Muscle of leg (tissue), 11 donors: ENCODE data around the gene STIP1. TPM values are rescaled to one million over a fixed set of nuclear protein-coding genes. Genes with fewer than 3 reads are reported as not detected.
A peak's percentile ranks its signal among the peaks of the same experiment; 100 is the strongest.

Experiments used
- DNase-seq: peaks from one replicate; pipeline ENCODE4 v3.0.0; 2013
- H3K27ac ChIP-seq: one replicate; pipeline ENCODE4 v1.5.1; 2013; ENCODE audit warnings: mild to moderate bottlenecking, low read length, control low read depth
- H3K27me3 ChIP-seq: one replicate; pipeline ENCODE4 v1.6.1; 2013; ENCODE audit warnings: low read length; ENCODE audit not compliant: control insufficient read depth, insufficient read depth
- H3K36me3 ChIP-seq: one replicate; pipeline ENCODE4 v1.6.1; 2013; ENCODE audit warnings: low read length; ENCODE audit not compliant: control insufficient read depth, insufficient read depth
- H3K4me1 ChIP-seq: one replicate; pipeline ENCODE4 v1.6.1; 2013; ENCODE audit warnings: low read length; ENCODE audit not compliant: control insufficient read depth, insufficient read depth
- H3K4me3 ChIP-seq: one replicate; pipeline ENCODE4 v1.5.1; 2013; ENCODE audit warnings: low read length, control low read depth
- H3K9me3 ChIP-seq: replicated peaks from 2 replicates; pipeline ENCODE4 v1.6.1; 2013; ENCODE audit warnings: low read depth, low read length; ENCODE audit not compliant: control insufficient read depth
- WGBS: methylation state at CpG from one replicate; pipeline ENCODE4 v1.1.5; 2013; ENCODE audit warnings: missing lambda C conversion rate; ENCODE audit not compliant: insufficient coverage; 5-methylcytosine and 5-hydroxymethylcytosine counted together
- polyA plus RNA-seq, 8 donors: library from polyadenylated mRNA; unstranded; fragments of 120-200 nt; gene quantifications; one replicate each; pipeline versions ENCODE4 v1.2.1 to v1.2.3, GENCODE V29; 2013; ENCODE audit warnings: inconsistent platforms in 1 of 8, low replicate concordance in 1 of 8; ENCODE audit not compliant: insufficient read length in 8 of 8, insufficient read depth in 1 of 8
- total RNA-seq: library from RNA; stranded (reverse); fragments of 120-200 nt; gene quantifications from one replicate; pipeline ENCODE4 v1.2.4, GENCODE V29; 2013

STIP1 gene
- total and polyA plus RNA-seq, 9 donors = 90.7 to 141 (median 128) TPM

DNA sequence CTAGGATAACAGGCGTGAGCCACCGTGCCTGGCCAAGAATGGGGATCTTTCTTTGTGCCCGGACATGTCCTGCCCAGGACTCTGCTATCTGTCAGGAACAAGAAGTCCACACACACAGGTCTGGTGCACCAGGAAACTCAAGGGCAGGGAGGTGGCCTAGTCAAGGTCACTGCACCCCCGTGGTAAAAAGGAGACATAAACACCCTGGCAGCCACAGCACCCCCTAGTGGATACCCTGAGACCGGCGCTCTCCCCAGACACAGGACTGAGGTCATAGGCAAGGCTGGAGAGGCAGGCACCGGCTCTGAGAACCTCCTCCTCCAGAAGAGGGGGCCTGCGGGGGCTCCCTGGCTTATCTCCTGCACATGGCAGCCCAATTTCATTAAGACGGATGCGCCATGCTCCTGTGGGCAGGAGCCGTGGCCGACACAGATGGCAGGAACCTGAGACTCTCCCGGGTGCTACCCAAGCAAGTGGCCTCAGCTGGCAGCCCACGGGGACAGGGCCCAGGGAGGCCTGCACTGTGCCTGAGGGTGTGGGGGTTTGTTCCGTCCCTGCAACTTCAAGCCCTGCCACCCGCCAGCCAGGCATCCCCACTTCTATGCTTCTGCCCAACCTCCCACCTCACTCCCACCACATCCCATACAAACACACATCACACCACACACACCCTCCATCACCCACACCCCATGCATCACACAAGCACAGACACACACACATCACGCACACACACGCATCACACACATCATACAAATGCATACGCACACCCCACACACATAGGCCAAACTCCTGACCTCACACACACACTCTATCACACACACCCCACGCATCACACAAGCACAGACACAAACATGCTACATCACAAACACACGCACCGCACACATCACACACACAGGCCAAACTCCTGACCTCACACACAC, 39.7 kb upstream of the STIP1 start:
- 70% methylated on average over 15 of the region's 22 CpGs for WGBS
- Histone ChIP-seq H3K27ac (no peak overlapping the region), H3K4me1 (peaks cover 42% of the 10 kb centered on the region), H3K27me3 (no peaks in the 10 kb centered on the region), H3K36me3 (peaks cover 6% of the 10 kb centered on the region), H3K9me3 (no peaks in the 10 kb centered on the region), H3K4me3 (no peak overlapping the region)
- DNase-seq = peak; percentile 32

DNA sequence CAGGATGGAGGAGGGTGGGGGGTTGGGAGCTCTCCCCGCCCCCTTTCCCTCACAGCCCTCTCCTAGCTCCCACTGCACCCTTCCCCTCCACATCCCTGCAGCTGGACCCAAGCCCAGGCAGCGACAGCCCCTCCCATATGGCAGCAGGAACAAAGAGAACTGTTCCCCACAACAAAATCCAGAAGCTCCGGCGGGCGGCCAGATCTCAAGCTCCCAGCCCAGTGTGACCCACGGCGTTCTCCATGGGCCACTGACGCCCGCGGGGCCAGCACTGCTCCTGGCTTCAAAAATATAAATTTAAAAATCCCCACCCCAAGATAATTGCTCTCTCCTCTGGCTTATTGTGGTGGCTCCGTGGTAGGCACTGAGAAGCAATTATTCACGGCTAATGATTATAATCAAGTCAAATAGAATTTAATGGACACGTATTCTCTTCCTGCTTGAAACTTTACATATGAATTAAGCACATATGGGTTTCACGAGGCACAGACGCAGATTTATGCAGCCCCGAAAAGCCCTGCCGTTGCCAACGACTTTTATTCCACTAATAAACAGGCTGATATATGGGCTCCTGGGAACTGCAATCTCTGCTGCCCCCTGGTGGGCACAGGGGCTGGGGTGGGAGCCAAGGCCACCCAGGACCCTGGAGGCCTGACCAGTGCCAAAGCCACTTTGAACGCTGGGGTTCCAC, 37.6 kb upstream of the STIP1 start:
- H3K27ac ChIP-seq = peak overlapping the region; percentile 67
- H3K27me3 ChIP-seq = no peaks in the 10 kb centered on the region
- WGBS = 4% methylated on average over 10 of the region's 19 CpGs
- H3K4me3 ChIP-seq = peak overlapping the region; percentile 12
- peaks cover 47% of the 10 kb centered on the region for H3K4me1 ChIP-seq
- no peaks in the 10 kb centered on the region for H3K9me3 ChIP-seq
- H3K36me3 ChIP-seq = peaks cover 9% of the 10 kb centered on the region
- peak; percentile 91 for DNase-seq

DNA sequence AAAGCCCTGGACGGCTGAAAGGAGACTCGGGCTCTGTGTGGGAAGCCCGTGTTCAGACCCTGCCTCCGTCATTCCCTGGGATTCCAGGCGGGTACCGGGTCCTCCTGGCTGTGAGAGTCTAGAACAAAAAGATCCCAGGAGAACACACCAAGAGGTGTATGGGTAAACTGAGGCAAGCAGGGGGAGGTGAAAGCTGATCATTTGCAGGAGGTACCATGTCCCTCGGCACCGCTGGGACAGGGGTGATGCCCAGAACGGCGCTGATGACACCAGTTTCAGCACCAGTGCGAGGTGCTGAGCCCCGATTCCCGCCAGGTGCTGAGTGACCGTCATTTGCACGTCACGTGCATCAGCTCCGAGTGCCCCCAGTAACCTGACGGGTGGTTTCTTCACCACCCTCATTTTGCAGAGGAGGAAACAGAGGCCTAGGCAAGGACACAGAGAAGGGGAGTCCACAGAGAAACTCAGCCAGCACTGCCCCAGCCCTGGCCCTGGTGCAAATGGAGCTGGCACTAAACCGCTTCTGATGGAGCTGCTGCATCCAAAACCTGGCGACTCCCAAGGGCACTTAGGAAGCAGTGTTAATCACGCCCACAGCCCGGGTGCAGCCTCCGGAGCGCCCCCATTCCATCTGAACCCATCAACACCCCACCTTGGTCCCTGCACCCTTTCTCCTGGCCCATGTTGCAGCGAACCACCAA, 36.9 kb upstream of the STIP1 start:
- no peak for DNase-seq
- H3K4me3 ChIP-seq = no peak overlapping the region

DNA sequence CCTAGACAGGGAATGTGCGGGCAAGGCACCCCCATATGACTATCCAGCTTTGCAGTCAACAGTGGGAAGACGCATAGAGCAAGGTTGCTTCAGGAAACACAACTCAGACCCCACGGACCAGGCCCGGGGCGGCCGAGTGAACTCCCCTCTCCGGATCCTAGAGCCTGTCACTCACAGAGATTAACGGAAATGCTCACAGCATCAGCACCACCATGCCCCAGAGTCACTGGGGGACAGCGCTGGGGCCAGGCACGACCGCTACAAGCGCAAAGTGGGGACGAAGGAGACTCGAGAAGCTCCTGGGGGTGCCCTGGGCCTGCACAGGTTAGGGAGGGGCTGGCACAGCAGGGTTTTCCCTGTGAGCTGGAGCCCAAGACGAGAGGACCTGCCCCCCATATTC, 35.9 kb upstream of the STIP1 start:
- H3K4me1 ChIP-seq = peaks cover 47% of the 10 kb centered on the region
- peaks cover 9% of the 10 kb centered on the region for H3K36me3 ChIP-seq
- 89% methylated on average over 12 of the region's 15 CpGs for WGBS
- H3K4me3 ChIP-seq = no peak overlapping the region
- H3K27me3 ChIP-seq = peaks cover 2% of the 10 kb centered on the region
- H3K9me3 ChIP-seq = no peaks in the 10 kb centered on the region
- no peak overlapping the region for H3K27ac ChIP-seq
- no peak for DNase-seq

More for the DNA sequence above, 36.9 kb upstream of the STIP1 start:
- no peaks in the 10 kb centered on the region for H3K9me3 ChIP-seq
- H3K27me3 ChIP-seq = peaks cover 2% of the 10 kb centered on the region
- WGBS = 76% methylated on average over 24 of the region's 25 CpGs
- peaks cover 47% of the 10 kb centered on the region for H3K4me1 ChIP-seq
- peaks cover 9% of the 10 kb centered on the region for H3K36me3 ChIP-seq
- no peak overlapping the region for H3K27ac ChIP-seq

DNA sequence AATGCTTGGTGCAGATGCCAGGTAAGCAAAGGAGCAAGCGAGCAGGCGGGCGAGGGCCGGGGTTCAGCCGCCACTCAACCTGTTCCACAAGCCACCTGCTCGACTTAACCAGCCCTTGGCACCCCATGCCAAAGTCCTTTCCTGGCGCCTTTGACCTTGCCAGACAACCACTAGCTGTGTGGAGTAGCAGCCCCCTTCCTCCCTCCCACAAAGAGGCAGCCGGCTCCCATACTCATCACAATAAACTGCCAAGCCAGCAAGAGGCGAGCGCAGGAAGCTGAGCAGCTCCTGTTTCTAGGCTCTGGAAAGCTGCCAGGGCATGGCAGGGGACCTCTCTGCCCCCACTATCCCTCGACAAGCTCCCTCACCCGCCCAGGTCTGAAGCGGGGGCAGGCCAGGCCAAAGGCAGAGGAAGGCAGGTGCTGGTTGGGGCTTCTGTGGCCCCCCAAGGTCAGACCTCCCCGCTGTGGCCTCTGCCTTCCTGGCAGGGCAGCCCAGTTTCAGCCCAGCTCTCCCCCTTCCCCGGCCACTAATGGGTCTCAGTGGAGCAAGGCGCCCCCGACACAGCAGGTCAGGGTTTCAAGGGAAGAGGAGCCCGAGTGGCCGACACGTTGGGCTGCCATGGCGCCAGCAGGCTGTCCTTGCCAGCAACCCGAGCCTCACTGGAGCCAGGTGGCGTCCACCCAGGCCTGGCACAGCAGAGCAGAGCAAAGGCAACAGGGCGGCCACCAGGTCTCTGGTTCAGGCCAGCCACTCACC, 35.3 kb upstream of the STIP1 start:
- Histone ChIP-seq H3K27ac (peak overlapping the region; percentile 6), H3K36me3 (peaks cover 9% of the 10 kb centered on the region), H3K27me3 (peaks cover 2% of the 10 kb centered on the region), H3K4me1 (peaks cover 45% of the 10 kb centered on the region), H3K4me3 (no peak overlapping the region), H3K9me3 (no peaks in the 10 kb centered on the region)
- DNase-seq = peak; percentile 65
- WGBS = 58% methylated on average over 18 of the region's 24 CpGs

DNA sequence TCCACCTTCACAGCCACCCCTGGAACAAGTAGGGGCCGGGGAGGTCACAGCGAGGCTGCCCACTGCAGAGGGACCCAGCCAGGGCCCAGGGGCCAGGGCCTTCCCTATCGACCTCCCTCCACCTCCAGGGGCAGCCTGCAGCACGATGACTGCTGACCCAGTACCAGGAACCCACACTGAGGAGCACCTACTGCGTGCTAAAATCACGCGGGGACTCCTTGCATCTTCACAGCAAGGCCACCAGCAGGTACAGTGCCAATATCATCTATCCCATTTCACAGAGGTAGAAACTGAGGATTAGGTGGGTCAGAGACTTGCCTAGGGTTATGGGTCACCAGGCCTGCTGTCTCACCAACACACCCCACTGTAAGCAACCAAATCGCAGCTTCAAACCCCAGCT, 34.6 kb upstream of the STIP1 start:
- Histone ChIP-seq H3K9me3 (no peaks in the 10 kb centered on the region), H3K4me3 (no peak overlapping the region), H3K36me3 (peaks cover 9% of the 10 kb centered on the region), H3K27me3 (peaks cover 2% of the 10 kb centered on the region), H3K27ac (no peak overlapping the region), H3K4me1 (peaks cover 49% of the 10 kb centered on the region)
- WGBS = 86% methylated on average over 3 of the region's 8 CpGs
- DNase-seq = no peak

DNA sequence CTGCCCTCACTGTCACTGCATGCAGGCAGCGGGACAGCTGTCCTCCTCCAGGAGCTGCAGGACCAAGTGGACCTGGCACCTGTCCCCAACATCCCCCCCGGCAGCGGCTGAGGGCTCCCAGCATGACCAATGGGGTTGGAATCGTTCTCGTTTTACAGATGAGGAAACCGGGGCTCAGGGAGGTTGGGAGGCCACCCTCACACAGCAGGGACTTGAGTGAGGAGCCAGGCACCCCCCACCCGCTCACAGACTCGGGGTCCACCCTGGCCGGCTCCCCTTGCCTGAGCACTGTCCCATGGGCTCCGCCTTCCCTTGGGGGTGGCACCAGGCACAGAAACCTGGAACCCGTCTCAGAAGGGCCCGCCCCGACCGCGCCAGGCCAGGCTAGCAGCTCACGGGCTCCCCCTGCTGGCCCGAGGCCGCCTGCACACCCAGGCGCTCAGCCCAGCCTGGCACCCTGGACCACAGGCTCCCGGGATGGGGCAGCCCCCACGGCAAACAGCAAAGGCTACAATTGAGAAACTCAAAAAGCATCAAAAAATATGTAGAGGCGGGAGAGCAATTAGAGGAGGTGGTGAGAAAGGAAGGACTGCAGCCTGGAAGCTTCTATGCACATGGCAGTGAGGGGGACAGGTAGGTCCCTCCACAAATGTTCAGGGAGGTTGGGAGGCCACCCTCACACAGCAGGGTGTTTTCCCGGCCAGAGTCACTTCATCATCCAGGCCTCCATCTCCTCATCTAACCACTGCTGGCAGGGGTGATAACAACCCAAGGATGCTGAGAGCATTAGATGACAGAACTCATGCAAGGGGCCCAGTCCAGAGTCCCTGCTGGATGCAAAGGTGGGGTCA, 32.9 kb upstream of the STIP1 start:
- peaks cover 2% of the 10 kb centered on the region for H3K27me3 ChIP-seq
- 8% methylated on average over 15 of the region's 23 CpGs for WGBS
- H3K27ac ChIP-seq = no peak overlapping the region
- DNase-seq = peak; percentile 49
- peaks cover 56% of the 10 kb centered on the region for H3K4me1 ChIP-seq
- H3K9me3 ChIP-seq = no peaks in the 10 kb centered on the region
- H3K36me3 ChIP-seq = peaks cover 12% of the 10 kb centered on the region
- no peak overlapping the region for H3K4me3 ChIP-seq

DNA sequence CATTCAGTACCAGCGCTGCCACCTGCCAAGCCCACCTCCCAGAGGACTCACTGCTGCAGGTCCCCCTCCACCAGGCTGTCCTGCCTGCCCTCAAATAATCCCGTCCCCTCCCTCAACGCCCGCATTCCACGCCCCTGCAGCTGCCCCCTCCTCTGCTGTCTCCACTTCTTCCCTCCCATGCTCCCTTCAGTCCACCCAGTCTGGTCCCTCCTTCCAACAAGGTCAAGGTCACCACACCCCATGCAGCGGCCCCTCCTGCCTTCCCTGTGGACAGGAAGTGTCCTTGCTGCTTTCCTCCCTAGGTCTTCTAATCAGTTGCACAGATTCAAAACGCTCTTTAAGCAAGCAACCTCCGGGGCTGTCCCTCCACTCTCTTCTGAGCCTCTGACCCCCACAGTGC, 32.2 kb upstream of the STIP1 start:
- H3K9me3 ChIP-seq = no peaks in the 10 kb centered on the region
- WGBS = 41% methylated on average over 8 of the region's 8 CpGs
- H3K27ac ChIP-seq = no peak overlapping the region
- peaks cover 50% of the 10 kb centered on the region for H3K4me1 ChIP-seq
- no peak overlapping the region for H3K4me3 ChIP-seq
- peaks cover 12% of the 10 kb centered on the region for H3K36me3 ChIP-seq
- DNase-seq = no peak
- peaks cover 2% of the 10 kb centered on the region for H3K27me3 ChIP-seq
